NCI-H2227 (cell line): ENCODE results near the gene TIA1.
"Not testable (repeated sequence)": the region's sequence is repeated elsewhere in the genome, so short reads cannot be mapped to it uniquely, and the experiment has no call there.

Experiments used
- DNase-seq: peaks from one replicate; lab custom pipeline; 2025; ENCODE audit not compliant: unreplicated experiment; lab: John Stamatoyannopoulos, UW

The TIA1 gene

GRCh38 chr2:70248181-70248847 is at the start of gene TIA1:
Gene TIA1, minus strand, starts transcription at chr2:70248628. Its CDS starts 198 bp downstream, at chr2:70248430.
- peak; percentile 99 for DNase-seq

- DNase-seq = not testable (repeated sequence)
These were observed 49.4 kb upstream of the TIA1 start for GRCh38 chr2:70297828-70298227.

- no peak for DNase-seq
These were observed 35.2 kb upstream of the TIA1 start for GRCh38 chr2:70283500-70284191.

- no peak for DNase-seq
These were observed 34.0 kb upstream of the TIA1 start for GRCh38 chr2:70282439-70282838.

- DNase-seq = no peak
These were observed 31.9 kb upstream of the TIA1 start for GRCh38 chr2:70280242-70280798.

- no peak for DNase-seq
These were observed 21.9 kb upstream of the TIA1 start for GRCh38 chr2:70270323-70270722.

GRCh38 chr2:70269422-70270302 is 21.2 kb upstream of the TIA1 start:
- DNase-seq = not testable (repeated sequence)

GRCh38 chr2:70266925-70267324 is 18.5 kb upstream of the TIA1 start:
- not testable (repeated sequence) for DNase-seq

GRCh38 chr2:70261501-70261900 is 13.1 kb upstream of the TIA1 start:
- DNase-seq = no peak

GRCh38 chr2:70258532-70258875 is 10.1 kb upstream of the TIA1 start:
- peak; percentile 58 for DNase-seq

GRCh38 chr2:70255637-70256314 is 7.3 kb upstream of the TIA1 start:
- no peak for DNase-seq

GRCh38 chr2:70250434-70250833 is 2.0 kb upstream of the TIA1 start:
- DNase-seq = no peak

GRCh38 chr2:70247364-70248180 is 856 bp downstream of the TIA1 start:
- no peak for DNase-seq

- no peak for DNase-seq
These were observed 4.4 kb downstream of the TIA1 start for GRCh38 chr2:70243806-70244584.

- no peak for DNase-seq
These were observed 5.9 kb downstream of the TIA1 start for GRCh38 chr2:70242552-70242951.

- DNase-seq = no peak
These were observed 7.1 kb downstream of the TIA1 start for GRCh38 chr2:70241340-70241739.

GRCh38 chr2:70240599-70240998 is 7.8 kb downstream of the TIA1 start:
- DNase-seq = no peak

- DNase-seq = no peak
These were observed 14.5 kb downstream of the TIA1 start for GRCh38 chr2:70233926-70234325.

- no peak for DNase-seq
These were observed 21.6 kb downstream of the TIA1 start for GRCh38 chr2:70226781-70227180.
